ENCODE results near the gene PTGIS.

PTGIS gene

GRCh38 chr20:49602345-49603208 lies 34.6 kb upstream of the PTGIS start:
- no peaks in the 10 kb centered on the region for H3K27me3 ChIP-seq
- DNase-seq = no peak
- H3K4me3 ChIP-seq (ENCODE audit: low read depth, low read length) = no peak overlapping the region
- no peaks in the 10 kb centered on the region for H3K9me3 ChIP-seq
- no peaks in the 10 kb centered on the region for H3K4me1 ChIP-seq
- H3K36me3 ChIP-seq = no peaks in the 10 kb centered on the region
- no peak for TF ChIP-seq CTCF (IDR thresholded peaks at IDR 0.05; ENCODE audit: low read depth, low read length)

GRCh38 chr20:49601153-49601924 lies 33.4 kb upstream of the PTGIS start:
- Histone ChIP-seq H3K9me3 (no peaks in the 10 kb centered on the region), H3K4me1 (no peaks in the 10 kb centered on the region), H3K4me3 (ENCODE audit: low read depth, low read length) (no peak overlapping the region), H3K36me3 (no peaks in the 10 kb centered on the region), H3K27me3 (no peaks in the 10 kb centered on the region)
- TF ChIP-seq CTCF (IDR thresholded peaks at IDR 0.05; ENCODE audit: low read depth, low read length) = no peak
- DNase-seq = no peak

- Histone ChIP-seq H3K9me3 (no peaks in the 10 kb centered on the region), H3K36me3 (no peaks in the 10 kb centered on the region), H3K4me1 (no peaks in the 10 kb centered on the region), H3K4me3 (ENCODE audit: low read depth, low read length) (no peak overlapping the region), H3K27me3 (no peaks in the 10 kb centered on the region)
- TF ChIP-seq CTCF (IDR thresholded peaks at IDR 0.05; ENCODE audit: low read depth, low read length) = no peak
- DNase-seq = no peak
These were observed 31.8 kb upstream of the PTGIS start for GRCh38 chr20:49599746-49600113.

- no peak overlapping the region for H3K4me3 ChIP-seq (ENCODE audit: low read depth, low read length)
- H3K27me3 ChIP-seq = no peaks in the 10 kb centered on the region
- no peaks in the 10 kb centered on the region for H3K36me3 ChIP-seq
- H3K9me3 ChIP-seq = no peaks in the 10 kb centered on the region
- no peaks in the 10 kb centered on the region for H3K4me1 ChIP-seq
- TF ChIP-seq CTCF (IDR thresholded peaks at IDR 0.05; ENCODE audit: low read depth, low read length) = no peak
- DNase-seq = no peak
These were observed 30.0 kb upstream of the PTGIS start for GRCh38 chr20:49597825-49598395.

GRCh38 chr20:49595811-49596561 lies 28.0 kb upstream of the PTGIS start:
- H3K9me3 ChIP-seq = no peaks in the 10 kb centered on the region
- H3K27me3 ChIP-seq = no peaks in the 10 kb centered on the region
- no peak for DNase-seq
- H3K4me3 ChIP-seq (ENCODE audit: low read depth, low read length) = no peak overlapping the region
- no peaks in the 10 kb centered on the region for H3K36me3 ChIP-seq
- H3K4me1 ChIP-seq = no peaks in the 10 kb centered on the region
- no peak for TF ChIP-seq CTCF (IDR thresholded peaks at IDR 0.05; ENCODE audit: low read depth, low read length)

Data from BE2C (cell line).